ENCODE data around the gene LMCD1.

LMCD1 gene

DNA sequence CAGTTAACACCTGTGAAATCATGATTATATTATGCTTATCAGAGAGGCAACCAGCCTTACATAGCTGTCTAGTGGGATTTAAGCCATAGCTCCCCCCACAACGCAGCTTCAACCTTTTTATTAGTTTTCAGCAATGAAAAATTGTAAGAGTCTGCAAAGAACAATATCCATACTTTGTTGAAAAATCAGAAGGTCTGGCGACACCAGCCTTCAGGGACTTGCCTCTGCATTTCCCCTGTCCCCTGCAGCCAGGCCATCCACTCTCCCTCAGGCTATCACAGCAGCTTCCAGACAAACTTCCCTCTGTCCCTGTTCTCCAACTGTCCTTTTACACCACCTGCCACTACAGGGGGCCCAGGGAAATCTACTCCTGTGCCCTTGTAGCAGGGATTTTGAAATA is 83.0 kb downstream of the LMCD1 start:
- no peak for DNase-seq (ENCODE audit: low read depth)

DNA sequence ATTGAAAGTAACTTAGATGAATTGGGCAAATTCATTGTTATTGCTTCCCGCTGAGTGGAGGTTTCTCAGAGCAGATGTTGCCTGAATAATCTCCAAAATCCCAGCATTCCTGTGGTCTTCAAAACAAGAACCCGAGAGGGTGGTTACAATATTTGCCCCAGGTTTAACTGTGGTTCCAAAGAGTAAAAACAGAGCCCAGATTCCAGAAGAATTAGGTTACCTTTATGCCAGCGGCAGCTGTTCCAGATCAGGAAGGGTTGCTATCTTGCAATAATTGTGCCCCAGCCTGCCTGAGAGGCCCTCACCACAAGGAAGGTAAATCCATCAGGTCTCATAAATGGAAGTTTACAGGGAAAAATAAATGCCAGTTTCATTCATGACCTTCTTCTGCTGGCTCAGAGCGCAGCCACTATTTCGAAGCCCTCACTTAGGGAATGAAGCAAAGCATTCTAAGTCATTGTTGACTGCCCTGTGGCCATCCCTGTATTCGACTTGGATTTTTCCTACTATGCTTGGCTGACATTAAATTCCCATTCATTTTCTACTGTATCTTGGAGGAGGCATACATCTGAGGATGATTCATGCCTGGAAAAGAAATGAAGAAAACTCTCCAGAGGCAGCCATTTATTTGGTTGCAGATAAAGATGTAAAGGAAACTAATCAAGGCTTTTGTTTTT is 88.4 kb downstream of the LMCD1 start:
- DNase-seq (ENCODE audit: low read depth), result peak; percentile 67

DNA sequence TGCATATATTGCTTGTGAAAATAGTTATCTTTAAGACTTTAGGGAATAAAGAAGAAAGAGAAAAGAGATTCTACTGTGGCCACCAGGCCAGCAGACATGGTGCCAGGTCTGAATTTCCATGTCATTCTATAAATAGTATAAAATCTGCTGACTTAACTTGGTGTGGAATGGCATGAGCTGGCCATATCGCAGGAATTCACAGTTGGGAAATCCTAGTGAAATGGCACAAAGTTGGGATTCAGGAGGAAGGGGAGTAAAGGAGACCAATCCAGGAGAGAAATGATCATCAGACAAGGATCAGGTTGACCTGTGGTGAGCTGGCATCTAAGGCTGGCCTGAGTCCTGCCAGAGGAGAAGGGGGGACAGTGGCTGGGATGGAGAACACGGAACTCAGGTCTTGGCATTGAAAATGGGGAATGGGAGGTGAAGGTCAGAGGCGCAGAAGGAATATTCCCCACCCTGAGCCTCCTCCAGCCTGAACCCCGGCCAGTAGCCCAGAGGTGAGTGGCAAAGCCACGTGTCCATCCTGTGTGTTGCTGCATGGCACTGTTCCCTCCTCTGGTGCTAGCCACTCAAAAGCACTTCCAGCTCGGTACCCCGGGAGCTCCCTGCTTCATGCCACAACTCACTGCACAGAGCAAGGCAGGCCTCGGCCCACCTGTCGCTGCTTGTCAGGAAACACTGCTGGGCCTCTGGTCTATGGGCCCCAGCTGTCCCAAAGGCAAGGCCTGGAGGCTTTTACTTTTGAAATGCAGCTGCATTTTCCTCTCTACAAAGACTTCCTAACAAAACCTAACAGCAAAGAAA is 91.6 kb downstream of the LMCD1 start:
- peak; percentile 25 for DNase-seq (ENCODE audit: low read depth)

DNA sequence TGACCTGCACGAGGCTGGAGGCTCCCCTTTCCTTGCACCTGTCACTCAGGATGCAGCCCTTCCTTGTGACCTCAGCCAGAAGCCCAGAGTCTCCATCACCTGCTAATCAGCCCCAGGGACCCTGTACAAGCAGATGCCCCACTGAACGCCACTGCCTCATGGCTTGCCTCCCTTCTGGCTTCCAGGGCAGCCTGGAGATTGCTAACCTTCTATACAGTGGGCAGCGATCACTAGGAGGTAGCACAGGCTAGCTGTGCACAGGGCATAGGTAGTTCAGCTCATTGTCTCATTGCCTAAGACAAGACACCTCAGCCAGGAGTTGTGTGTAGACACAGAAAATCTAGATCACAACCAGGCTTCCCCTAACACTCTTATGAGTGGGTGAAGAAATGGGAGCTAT is 93.6 kb downstream of the LMCD1 start:
- no peak for DNase-seq (ENCODE audit: low read depth)

DNA sequence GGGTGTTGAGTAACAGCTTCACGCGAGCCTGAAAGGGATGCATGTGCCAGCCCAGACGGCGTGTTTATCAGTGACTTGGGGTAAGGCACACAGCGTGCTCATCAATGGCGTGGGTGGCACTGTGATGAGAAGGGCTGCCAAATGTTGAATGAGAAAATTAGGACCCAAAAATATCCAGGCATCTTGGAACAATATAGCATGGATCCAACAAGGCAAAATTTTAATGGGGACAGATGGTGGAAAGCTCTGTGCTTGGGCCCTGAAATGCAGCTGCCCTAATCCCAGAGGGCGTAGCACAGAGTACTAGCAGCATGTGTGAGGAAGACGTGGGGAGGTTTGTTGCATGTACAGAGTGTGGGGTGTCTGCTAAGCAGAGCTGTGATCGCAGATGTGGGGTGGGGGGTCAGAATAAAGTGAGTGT is 94.1 kb downstream of the LMCD1 start:
- no peak for DNase-seq (ENCODE audit: low read depth)

DNA sequence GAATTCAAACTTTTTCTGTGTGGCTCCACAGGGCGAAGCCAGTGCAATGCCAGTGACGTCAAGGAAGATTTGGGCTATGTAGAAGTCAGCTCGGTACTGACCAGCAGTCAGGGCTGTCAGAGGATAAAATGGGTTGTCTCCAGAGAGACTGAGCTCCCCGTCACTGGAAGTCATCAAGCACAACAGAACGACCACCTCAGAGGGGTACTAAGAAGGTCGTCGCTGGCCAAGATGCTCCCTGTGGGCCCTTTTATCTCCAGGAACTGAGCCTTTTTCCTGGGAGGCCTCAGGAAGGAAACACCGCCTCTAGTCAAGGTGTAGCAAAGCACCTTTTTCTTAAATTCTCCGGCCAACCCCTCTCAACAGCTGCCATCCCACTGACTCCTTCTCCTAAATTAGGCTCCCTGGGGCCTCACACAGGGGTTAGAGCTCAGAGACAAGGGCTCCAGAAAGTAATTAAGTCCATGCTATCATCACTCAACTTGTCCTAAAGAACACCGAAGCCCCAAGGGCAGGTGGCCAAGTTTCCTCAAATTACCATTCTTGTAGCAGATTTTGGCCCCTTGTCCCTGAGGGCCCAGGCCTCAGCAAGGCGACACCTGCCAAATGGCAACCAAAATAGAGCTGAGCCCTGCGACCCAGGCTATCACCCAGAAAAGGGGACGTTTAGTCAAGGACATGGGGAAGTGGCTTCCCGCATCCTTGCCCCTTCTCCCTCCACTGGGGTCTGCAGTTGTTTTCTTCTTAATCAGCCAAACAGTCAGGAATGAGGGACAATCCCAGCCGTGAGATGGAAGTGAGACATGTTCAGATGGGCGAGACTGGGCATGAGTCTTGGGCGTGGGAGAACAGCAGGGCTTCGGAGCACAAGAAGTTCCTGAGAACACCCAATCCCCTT is 94.9 kb downstream of the LMCD1 start:
- no peak for DNase-seq (ENCODE audit: low read depth)

DNA sequence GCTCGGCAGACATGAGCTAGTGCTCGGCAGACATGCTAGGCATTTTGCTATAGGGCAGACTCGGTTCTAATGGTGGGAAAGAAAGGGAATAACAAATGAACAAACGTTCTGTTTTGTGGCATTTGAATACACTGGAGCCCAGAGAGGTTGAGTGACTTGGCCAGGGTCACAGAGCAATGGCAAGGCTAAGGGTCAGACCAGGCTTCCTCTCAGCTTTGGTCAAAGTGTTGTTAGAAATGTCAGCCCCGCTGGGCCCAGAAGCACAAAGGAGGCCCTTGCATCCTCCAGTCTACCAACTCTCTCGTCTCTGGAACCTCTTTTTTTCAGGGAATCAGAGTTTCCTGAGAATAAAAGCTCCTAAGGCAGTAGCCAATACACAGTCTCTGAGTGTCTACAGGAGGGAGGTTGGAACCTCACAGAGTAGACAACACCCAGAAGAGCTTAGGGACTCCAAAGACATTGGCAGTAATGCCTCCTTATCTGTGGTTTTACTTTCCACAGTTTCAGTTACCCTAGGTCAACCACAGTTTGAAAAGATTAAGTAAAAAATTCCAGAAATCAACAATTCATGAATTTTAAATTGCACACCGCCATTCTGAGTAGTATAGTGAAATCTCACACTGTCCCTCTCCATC is 95.7 kb downstream of the LMCD1 start:
- DNase-seq (ENCODE audit: low read depth), result no peak

DNA sequence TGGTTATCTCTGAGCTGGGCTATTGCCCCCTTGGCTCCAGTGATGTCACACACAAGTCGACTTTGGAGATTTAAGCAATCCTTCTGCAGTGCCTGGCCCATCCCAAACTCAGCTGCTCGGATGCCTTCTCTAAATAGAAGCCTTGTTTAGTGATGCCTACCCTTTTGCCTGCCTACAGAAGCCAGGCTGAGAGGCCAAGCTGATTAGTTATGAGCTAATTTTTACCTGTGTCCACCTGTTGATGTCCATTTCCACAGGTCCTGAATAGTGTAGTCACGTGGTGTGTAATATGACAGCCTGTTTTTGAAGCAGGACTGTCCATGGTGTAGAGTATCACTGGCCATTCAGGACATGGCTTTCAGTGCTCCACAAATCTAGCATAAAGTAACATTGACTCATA is 97.5 kb downstream of the LMCD1 start:
- DNase-seq (ENCODE audit: low read depth), result no peak

DNA sequence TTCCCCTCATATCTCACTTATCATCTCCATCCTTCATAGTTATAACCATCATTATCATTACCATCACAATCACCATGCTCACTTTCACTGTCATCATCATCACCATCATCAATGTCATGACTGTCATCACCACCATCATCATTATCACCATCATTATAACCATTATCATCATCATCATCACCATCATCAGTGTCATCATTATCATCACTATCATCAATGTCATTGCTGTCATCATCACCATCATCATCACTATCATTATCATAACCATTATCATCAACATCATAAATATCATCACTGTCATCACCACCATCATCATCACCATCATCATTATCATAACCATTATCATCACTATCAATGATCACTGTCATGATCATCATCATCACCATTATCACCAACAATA is 98.8 kb downstream of the LMCD1 start:
- no peak for DNase-seq (ENCODE audit: low read depth)

DNA sequence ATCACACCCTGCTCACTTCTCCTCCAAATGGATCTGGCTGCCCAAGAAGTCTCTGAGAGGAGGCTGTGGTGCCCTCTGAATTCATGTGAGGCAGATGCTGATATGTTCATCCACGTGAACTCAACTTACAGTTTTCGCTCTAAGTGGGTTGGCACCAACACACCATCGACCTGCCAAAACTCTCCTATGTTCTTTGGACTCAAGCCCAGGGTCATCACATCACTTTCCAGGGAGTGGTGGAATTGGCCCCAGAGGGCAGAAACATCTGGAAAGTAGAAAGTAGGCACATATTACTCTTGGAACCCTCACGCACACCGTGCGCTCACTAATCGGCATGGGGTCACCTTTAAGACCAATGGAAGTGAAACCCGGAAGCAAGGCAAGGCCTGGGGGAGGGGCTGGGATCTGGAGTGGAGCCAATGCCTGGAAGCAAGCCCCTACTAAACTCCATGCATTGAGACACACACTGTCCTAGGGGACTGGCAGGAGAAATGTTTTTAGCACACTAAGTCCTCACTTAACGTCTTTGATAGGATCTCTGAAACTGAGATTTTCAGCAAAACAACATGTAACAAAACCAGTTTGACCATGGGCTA is 101.6 kb downstream of the LMCD1 start:
- no peak for DNase-seq (ENCODE audit: low read depth)

DNA sequence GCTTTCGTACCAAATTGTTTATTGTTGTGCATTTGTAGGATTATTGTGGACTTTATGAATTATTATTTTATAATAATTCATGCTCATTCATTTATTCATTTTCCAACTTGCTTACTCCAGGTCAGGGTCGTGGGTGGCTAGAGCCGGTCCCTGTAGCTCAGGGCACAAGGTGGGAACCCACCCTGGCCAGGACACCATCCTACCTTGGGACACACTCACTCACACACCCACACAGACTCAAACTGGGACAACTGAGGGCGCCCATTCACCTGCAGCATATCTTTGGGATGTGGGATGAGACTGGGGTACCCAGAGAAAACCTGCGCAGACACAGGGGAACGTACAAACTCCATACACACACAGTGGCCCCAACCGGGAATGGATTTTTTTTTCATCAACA is 102.4 kb downstream of the LMCD1 start:
- DNase-seq (ENCODE audit: low read depth), result no peak

DNA sequence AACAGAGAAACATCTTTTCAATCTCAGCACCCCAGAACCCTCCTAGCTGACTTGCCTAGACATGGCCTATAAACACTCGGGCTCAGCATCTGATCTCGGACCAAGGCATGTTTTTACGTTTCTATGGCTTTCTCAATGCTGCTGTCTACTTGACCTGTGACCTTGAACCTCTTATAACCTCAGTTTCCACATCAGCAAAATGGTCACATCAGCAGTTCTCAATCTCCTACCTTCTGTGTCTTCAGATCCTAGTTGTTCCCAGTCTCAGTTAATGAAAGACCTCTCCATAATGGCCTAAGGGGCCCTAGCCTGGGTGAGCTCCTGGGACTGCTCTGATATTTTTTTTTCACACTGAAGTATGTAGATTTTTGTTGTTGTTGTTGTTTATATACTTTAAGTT is 103.4 kb downstream of the LMCD1 start:
- DNase-seq (ENCODE audit: low read depth), result no peak

DNA sequence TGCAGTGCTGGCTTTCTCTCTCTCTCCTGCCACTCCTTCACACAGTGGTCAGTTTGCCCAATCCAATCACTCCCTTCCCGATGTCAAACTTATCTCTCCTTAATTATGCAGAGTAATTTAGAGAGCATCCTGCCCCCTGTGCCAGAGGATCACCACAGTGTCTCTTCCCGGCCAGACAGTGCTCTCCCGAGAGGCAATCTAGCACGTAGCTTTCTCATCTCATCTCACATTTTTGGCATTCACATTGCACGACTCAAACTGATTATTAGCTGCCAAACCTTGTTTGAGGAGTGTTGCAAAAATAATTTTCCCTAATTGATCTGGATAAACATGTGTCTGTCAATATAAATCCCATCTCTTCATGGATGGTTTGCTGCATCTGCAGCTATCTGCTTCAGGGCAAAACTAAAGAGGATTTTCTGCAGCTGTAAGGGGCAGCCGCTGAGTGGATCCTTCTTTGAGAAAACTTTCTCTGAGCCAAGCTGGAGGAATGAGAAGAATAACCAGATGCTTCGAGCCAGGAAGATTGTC is 105.1 kb downstream of the LMCD1 start:
- no peak for DNase-seq (ENCODE audit: low read depth)

DNA sequence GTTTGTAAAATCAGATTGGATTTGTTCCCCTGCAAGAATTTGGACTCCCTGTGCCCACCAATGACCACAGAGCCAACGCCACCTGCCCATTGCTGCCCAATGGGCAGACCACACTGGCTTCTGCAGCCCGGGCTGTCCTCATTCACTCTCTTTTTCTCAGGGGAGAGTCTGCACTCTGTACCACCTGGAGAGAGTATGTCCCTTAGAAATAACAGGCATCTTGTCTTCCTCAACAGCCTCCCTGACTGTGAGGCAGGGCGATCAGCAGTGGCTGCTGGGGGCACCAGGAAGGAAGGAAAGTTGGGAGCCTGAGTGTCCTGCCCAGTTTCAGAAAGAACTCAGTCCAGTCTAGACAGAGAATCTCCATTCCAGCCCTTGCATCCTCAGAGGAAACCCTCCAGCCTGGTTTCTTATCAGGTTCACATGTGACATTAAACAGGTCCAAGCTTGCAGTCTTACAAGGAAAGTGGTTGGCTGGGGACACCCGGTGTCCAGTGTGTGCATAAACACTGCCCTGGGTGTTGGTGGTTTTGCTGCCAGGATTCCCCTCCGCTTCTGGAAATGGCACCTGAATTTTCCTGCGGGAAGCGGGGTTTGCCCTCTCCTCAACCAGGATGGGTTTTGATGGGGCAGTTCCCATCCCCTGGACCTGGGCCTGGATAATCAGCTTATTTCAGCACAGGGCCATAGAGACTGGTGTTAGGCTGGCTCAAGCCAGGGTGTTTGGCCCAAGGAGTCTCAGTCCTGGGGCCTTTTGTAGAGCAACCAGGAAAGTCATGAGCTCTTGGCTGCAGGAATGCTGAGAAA is 105.8 kb downstream of the LMCD1 start:
- DNase-seq (ENCODE audit: low read depth), result no peak

DNA sequence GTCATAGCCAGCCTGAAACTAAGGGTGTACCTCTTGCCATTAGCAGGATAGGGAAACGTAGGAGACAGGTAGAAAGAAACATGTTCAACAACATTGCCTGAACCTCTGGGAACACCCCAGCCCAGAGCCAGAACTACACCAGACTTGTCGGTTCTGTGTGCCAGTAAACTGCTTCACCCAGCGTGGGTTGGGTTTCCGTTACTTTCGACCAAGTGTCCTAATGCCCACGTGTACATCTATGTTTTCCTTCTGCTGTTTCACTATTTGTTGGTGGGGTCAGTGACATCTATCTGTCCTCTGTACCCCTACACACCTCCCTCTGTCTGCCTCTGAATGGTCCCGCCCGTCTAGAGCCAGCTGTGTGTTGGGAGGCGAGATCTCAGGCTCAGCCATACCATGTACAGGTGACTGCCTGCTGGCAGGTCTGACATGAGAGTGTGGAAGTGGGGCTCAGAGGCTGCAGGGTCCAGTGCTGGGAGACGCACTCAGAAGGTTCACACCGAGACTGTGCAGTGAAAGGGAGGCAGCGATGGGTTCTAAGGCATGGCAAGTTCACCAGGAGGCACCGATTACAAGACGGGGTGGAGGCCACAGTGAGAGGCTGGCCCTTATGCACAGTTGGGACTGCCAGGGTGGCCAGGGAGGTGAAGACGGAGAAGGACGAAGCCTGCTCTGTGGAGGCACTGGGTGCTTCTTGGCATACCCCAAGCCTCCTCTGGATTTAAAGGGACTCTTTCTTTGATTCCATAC is 106.6 kb downstream of the LMCD1 start:
- DNase-seq (ENCODE audit: low read depth), result no peak

DNA sequence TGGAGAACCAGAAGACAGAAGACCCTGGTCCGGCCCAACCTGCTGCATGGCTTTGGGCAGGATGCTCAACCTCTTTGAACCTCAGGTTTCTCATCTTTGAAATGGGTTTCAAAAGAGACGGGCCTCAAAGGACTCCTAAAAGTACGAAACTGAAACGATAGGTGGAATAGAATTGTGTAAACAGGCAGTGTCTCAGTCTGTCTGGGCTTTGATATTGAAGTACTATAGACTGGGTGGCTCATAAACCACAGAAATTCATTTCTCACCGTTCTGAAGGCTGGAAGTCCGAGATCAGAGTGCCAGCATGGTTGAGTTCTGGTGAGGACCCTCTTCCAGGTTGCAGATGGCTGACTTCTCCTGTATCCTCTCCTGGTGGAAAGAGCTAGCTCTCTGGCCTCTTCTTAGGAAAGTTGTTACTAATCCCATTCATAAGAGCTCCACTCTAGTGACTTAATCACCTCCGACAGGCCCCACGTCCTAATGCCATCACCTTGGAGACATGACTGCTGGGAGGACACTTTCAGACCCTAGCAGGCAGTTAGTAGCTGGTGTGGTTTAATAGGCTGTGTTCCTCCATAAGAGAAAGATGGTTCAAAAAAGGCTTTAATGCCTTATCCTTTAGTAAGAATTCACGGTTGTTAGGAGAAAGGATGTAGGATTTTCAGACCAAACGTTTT is 107.3 kb downstream of the LMCD1 start:
- no peak for DNase-seq (ENCODE audit: low read depth)

DNA sequence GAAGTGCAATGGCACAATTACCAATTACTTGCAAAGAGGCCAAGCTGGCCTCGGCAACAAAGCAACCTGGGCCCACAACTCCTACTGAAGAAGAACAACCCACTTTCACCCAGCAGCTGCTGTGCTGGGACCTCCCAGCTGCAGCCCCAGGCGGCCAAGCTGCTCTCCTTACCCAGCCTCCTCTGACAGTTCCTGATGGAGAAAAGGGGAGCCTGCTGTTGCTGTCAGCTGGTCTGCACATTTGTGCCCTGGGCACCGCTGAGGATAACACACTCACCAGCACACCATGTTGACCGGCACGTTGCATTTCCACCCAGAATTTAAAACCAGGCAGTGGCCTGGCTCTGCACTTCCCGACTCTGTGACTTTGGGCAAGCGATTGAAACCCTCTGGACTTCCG is 109.3 kb downstream of the LMCD1 start:
- no peak for DNase-seq (ENCODE audit: low read depth)

DNA sequence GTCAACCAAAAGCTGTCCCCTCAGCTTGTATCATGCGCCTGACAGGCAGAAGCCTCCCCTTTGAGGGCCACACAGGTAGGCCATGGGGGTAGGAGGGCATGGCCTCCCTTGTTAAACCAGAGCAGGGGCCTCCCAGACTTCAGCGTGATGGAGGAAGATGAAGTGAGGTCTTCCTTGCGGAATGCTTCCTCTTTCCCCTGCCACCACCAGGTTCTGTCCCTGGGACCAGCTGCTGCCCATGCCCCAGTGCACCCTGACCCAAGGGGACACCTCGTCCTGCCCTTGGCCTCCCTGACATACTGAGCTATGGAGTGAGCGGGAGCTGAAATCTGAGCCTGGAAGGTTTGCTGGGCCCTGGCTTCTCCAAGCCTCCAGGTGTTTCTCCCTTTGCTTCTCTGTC is 116.3 kb downstream of the LMCD1 start:
- no peak for DNase-seq (ENCODE audit: low read depth)

DNA sequence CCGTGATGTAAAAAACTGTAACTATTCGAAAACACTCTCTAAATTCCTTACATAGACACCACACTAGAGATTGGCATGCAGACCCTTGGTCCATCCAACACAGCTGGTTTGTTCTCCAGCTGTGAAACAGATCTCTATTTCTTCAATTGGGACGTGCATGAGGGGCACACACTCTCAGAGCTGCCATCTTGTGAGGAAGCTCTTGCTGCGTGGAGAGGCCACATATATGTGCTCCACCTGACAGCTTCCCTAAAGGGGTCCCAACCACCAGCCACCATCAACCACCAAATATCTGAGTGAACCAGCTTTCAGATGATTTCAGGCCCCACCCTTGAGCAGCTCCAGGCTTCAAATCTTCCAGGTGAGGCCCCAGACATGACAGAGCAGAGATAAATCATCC is 117.3 kb downstream of the LMCD1 start:
- no peak for DNase-seq (ENCODE audit: low read depth)

All from GM04503 (cell line).